ENCODE data around the gene PTGR3. TPM values are rescaled to one million over a fixed set of nuclear protein-coding genes. Genes with fewer than 3 reads are reported as not detected.

Gene PTGR3
- total RNA-seq, 1 experiment from 2014 or later: 1.6 TPM

DNA sequence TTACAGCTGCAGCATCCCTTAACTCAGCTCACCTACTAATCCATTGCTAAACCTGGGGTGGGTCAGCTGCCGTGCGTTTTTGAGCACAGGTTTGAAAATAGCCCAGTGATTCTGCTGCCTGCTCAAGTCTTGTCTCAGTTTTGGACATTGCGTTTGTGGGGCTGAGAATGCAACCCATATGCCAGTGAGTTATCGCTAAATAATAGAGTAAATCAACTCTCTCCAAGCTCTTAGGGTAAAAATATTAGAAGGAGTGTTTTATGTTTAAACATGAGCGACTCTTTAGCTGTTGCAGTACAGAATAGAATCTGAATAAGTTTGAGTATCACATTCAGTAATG, 3.8 kb upstream of the PTGR3 start:
- H3K23ac ChIP-seq (ENCODE audit: insufficient read length, low read depth, low read length): no peak overlapping the region
- no peak overlapping the region for H3K4ac ChIP-seq (ENCODE audit: low read depth, low read length)
- no peak overlapping the region for H2BK15ac ChIP-seq (ENCODE audit: low read depth, low read length)
- no peak overlapping the region for H2BK20ac ChIP-seq (ENCODE audit: low read depth, low read length, poor library complexity, severe bottlenecking)
- H3K23me2 ChIP-seq (ENCODE audit: insufficient read length, low read depth, low read length, poor library complexity, severe bottlenecking): peaks cover 19% of the 10 kb centered on the region
- no peak overlapping the region for H2BK5ac ChIP-seq (ENCODE audit: insufficient read length, low read length)
- WGBS (ENCODE audit: extremely low coverage, insufficient read length, low lambda C conversion rate): no CpG with 5 or more reads among the region's 5 CpGs
- H3K27ac ChIP-seq (ENCODE audit: insufficient read length, low read depth, low read length): no peak overlapping the region
- TF ChIP-seq CTCF (conservative IDR thresholded peaks at IDR 0.05): no peak
- no peak overlapping the region for H3K14ac ChIP-seq (ENCODE audit: insufficient read depth, low read length)
- no peak overlapping the region for H3K27ac Mint-ChIP-seq
- H3K18ac ChIP-seq (ENCODE audit: insufficient read length, low read depth, low read length): no peak overlapping the region
- H3K4me1 Mint-ChIP-seq: peaks cover 26 to 35% of the 10 kb centered on the region in 2 experiments
- H4K91ac ChIP-seq (ENCODE audit: insufficient read length, low read depth, low read length): no peak overlapping the region
- peaks cover 0 to 7% of the 10 kb centered on the region in 2 experiments; a peak in 1 of 5 replicates for H3K9me3 Mint-ChIP-seq
- H2AK5ac ChIP-seq (ENCODE audit: insufficient read length, low read length): no peak overlapping the region
- peaks cover 62% of the 10 kb centered on the region for H3K27me3 Mint-ChIP-seq (ENCODE audit: low read depth)
- no peak overlapping the region for H2BK120ac ChIP-seq (ENCODE audit: low read depth, low read length, poor library complexity, severe bottlenecking)
- H3K9me3 ChIP-seq (ENCODE audit: control insufficient read depth, low read depth, low read length): no peaks in the 10 kb centered on the region
- peak overlapping the region; percentile 60 to 81 for H3K4me3 Mint-ChIP-seq
- H3K9ac ChIP-seq (ENCODE audit: extremely low read depth, insufficient read length, low read length): no peak overlapping the region
- H3K79me2 ChIP-seq (ENCODE audit: insufficient read depth, low read length): no peaks in the 10 kb centered on the region
- no peak overlapping the region for H4K8ac ChIP-seq (replicated peaks; ENCODE audit: insufficient read length, low read depth, low read length)
- no peaks in the 10 kb centered on the region for H4K20me1 ChIP-seq (ENCODE audit: control insufficient read depth, insufficient read depth, insufficient read length)
- H3K56ac ChIP-seq (ENCODE audit: insufficient read length, low read depth, low read length): no peak overlapping the region
- H2AFZ ChIP-seq (ENCODE audit: low read length): no peak overlapping the region
- H3K79me1 ChIP-seq (ENCODE audit: insufficient read depth, low read depth, low read length, poor library complexity, severe bottlenecking): no peaks in the 10 kb centered on the region
- no peak overlapping the region for H3T11ph ChIP-seq (ENCODE audit: low read length)
- peak overlapping the region; percentile 51 for H3K4me2 ChIP-seq (ENCODE audit: insufficient read depth, insufficient read length, low read length)
- no peak for DNase-seq
- no peak overlapping the region for H4K5ac ChIP-seq (ENCODE audit: insufficient read length, low read depth, low read length)
- H2BK12ac ChIP-seq (ENCODE audit: insufficient read length, low read depth, low read length): no peak overlapping the region
- peaks cover 0 to 2% (median 0%) of the 10 kb centered on the region in 3 experiments; a peak in 2 of 7 replicates for H3K36me3 Mint-ChIP-seq (ENCODE audit: insufficient read depth in 1 of 3, low read depth in 3 of 3)
- H3K27me3 ChIP-seq (ENCODE audit: insufficient read depth, low read length): peaks cover 28% of the 10 kb centered on the region
- H3K4me1 ChIP-seq (ENCODE audit: insufficient read depth, low read length): no peaks in the 10 kb centered on the region; the same call in 1 of the 2 replicates
